Suprapubic skin (tissue), 4 donors: ENCODE measurements around the gene LRMDA.

Experiments
- POLR2A ChIP-seq, 2 donors: fragments of 450-650 bp; IDR thresholded peaks; one replicate each; pipeline ENCODE4 v1.6.1; 2017; ENCODE audit warnings: antibody characterized with exemption in 2 of 2, mild to moderate bottlenecking in 2 of 2, moderate library complexity in 2 of 2
- POLR2AphosphoS5 ChIP-seq, 3 donors: sonication (generic); formaldehyde crosslinking; IDR thresholded peaks; one replicate each; pipeline ENCODE4 v1.6.1; 2017; ENCODE audit warnings: antibody characterized with exemption in 3 of 3
- TF ChIP-seq, protein P1 (sequence below), 2 donors: fragments of 200-600 bp in 1 of 2; fragments of 450-650 bp in 1 of 2; sonication (generic) in 1 of 2; IDR thresholded peaks; one replicate each; pipeline ENCODE4 v1.5.1; 2016 to 2019; ENCODE audit warnings: antibody characterized with exemption in 2 of 2, mild to moderate bottlenecking in 1 of 2, moderate library complexity in 1 of 2

DNA sequence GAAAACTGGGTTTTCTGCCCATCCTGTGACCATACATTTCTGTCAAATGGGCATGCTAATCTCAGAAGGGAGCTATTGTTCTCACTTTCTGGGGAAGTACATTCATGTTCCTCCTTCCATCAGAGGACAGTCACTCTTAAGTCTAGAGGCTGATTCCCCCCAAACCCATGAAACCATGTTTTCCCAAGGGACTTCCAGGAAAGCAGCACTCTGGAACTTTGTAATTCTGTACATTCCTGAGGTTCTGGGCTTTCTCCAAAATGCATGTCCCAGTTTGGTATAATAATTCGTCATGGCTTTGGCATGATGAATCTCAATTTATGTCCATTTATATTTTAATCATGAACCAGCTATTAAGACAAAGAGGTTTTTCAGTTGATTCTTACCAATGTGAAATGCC, 688.1 kb downstream of the LRMDA start:
- TF ChIP-seq, protein P1, sequence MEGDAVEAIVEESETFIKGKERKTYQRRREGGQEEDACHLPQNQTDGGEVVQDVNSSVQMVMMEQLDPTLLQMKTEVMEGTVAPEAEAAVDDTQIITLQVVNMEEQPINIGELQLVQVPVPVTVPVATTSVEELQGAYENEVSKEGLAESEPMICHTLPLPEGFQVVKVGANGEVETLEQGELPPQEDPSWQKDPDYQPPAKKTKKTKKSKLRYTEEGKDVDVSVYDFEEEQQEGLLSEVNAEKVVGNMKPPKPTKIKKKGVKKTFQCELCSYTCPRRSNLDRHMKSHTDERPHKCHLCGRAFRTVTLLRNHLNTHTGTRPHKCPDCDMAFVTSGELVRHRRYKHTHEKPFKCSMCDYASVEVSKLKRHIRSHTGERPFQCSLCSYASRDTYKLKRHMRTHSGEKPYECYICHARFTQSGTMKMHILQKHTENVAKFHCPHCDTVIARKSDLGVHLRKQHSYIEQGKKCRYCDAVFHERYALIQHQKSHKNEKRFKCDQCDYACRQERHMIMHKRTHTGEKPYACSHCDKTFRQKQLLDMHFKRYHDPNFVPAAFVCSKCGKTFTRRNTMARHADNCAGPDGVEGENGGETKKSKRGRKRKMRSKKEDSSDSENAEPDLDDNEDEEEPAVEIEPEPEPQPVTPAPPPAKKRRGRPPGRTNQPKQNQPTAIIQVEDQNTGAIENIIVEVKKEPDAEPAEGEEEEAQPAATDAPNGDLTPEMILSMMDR (IDR thresholded peaks at IDR 0.05), result no peak
- TF ChIP-seq POLR2A (IDR thresholded peaks at IDR 0.05) (no peak), POLR2AphosphoS5 (IDR thresholded peaks at IDR 0.05) (no peak)
